Tibial artery (tissue), 4 donors: ENCODE data around the gene CTRB2.
A peak's percentile ranks its signal among the peaks of the same experiment; 100 is the strongest.

Source experiments
- DNase-seq, 2 donors: peaks; one replicate each; pipeline ENCODE4 v3.0.0-alpha.2; 2019
- H3K27ac ChIP-seq, 2 donors: fragments of 200-600 bp; sonication (generic) in 1 of 2; 1 replicate in 1 of 2; 2 replicates in 1 of 2; pipeline ENCODE4 v1.5.1; 2018 to 2019; ENCODE audit warnings: mild to moderate bottlenecking in 1 of 2
- H3K27me3 ChIP-seq, 2 donors: fragments of 200-600 bp; sonication (generic) in 1 of 2; one replicate each; pipeline versions ENCODE4 v1.5.1 to v1.6.0; 2016 to 2019
- H3K36me3 ChIP-seq, 3 donors: fragments of 200-600 bp; sonication (generic) in 2 of 3; one replicate each; pipeline ENCODE4 v1.5.1; 2016 to 2019; ENCODE audit warnings: mild to moderate bottlenecking in 2 of 3
- H3K4me1 ChIP-seq, 4 donors: fragments of 200-600 bp; sonication (generic) in 2 of 4; 1 replicate in 3 of 4; 2 replicates in 1 of 4; pipeline ENCODE4 v1.5.1; 2016 to 2019
- H3K4me3 ChIP-seq, 2 donors: fragments of 200-600 bp; sonication (generic) in 1 of 2; 1 replicate in 1 of 2; 2 replicates in 1 of 2; pipeline ENCODE4 v1.5.1; 2018 to 2019; ENCODE audit warnings: mild to moderate bottlenecking in 2 of 2
- H3K9me3 ChIP-seq, 3 donors: fragments of 200-600 bp; sonication (generic) in 1 of 3; one replicate each; pipeline ENCODE4 v1.5.1; 2016 to 2019
- CTCF ChIP-seq, 2 experiments: fragments of 200-600 bp in 1 of 2; fragments of 450-650 bp in 1 of 2; IDR thresholded peaks; one replicate each; pipeline ENCODE4 v1.5.1; 2017 to 2019; ENCODE audit warnings: antibody characterized with exemption in 2 of 2, mild to moderate bottlenecking in 1 of 2, moderate library complexity in 1 of 2
- intact Hi-C: fragments of 100-400 bp; cut with DNase I; formaldehyde crosslinking; loops from one replicate; pipeline ENCODE4 v1.15.0; 2023; ENCODE audit warnings: low total_unique reads

The CTRB2 gene

GRCh38 chr16:75230471-75231110 is 23.6 kb upstream of the CTRB2 start:
- Histone ChIP-seq H3K9me3 (no peaks in the 10 kb centered on the region), H3K27ac (no peak overlapping the region), H3K36me3 (peaks cover 57 to 76% (median 66%) of the 10 kb centered on the region in 3 donors), H3K4me3 (no peak overlapping the region), H3K4me1 (peaks cover 0 to 27% (median 12%) of the 10 kb centered on the region in 4 donors), H3K27me3 (no peaks in the 10 kb centered on the region)
- no peak for TF ChIP-seq CTCF (IDR thresholded peaks at IDR 0.05)
- intact Hi-C loops: no loop called here
- DNase-seq: no peak

- H3K4me1 ChIP-seq: peaks cover 0 to 21% (median 8%) of the 10 kb centered on the region in 4 donors
- DNase-seq: peak in 1 of 2 donors; percentile 67
- H3K4me3 ChIP-seq: no peak overlapping the region
- no peak for TF ChIP-seq CTCF (IDR thresholded peaks at IDR 0.05)
- no peak overlapping the region for H3K27ac ChIP-seq
- intact Hi-C loops: loop anchor here (5.0 kb wide), 1 partner anchor 153 kb away; no protein-coding TSS in a partner anchor
- no peaks in the 10 kb centered on the region for H3K9me3 ChIP-seq
- H3K36me3 ChIP-seq: peaks cover 47 to 64% (median 54%) of the 10 kb centered on the region in 3 donors
- no peaks in the 10 kb centered on the region for H3K27me3 ChIP-seq
These were observed 22.4 kb upstream of the CTRB2 start for GRCh38 chr16:75229172-75230031.

- Histone ChIP-seq H3K27ac (no peak overlapping the region), H3K36me3 (peaks cover 44 to 58% (median 48%) of the 10 kb centered on the region in 3 donors), H3K4me1 (peaks cover 0 to 14% (median under 1%) of the 10 kb centered on the region in 4 donors), H3K4me3 (no peak overlapping the region), H3K27me3 (no peaks in the 10 kb centered on the region), H3K9me3 (no peaks in the 10 kb centered on the region)
- no peak for DNase-seq
- no peak for TF ChIP-seq CTCF (IDR thresholded peaks at IDR 0.05)
- intact Hi-C loops: loop anchor here (5.0 kb wide), 1 partner anchor 154 kb away; no protein-coding TSS in a partner anchor
These were observed 21.4 kb upstream of the CTRB2 start for GRCh38 chr16:75228143-75228976.

GRCh38 chr16:75227361-75228142 is 20.6 kb upstream of the CTRB2 start:
- no peaks in the 10 kb centered on the region for H3K9me3 ChIP-seq
- H3K27ac ChIP-seq: no peak overlapping the region
- TF ChIP-seq CTCF (IDR thresholded peaks at IDR 0.05): no peak
- H3K27me3 ChIP-seq: no peaks in the 10 kb centered on the region
- intact Hi-C loops: loop anchor here (5.0 kb wide), 1 partner anchor 155 kb away; no protein-coding TSS in a partner anchor
- no peak overlapping the region for H3K4me3 ChIP-seq
- peak in 1 of 2 donors; percentile 64 for DNase-seq
- peaks cover 36 to 50% (median 40%) of the 10 kb centered on the region in 3 donors for H3K36me3 ChIP-seq
- peaks cover 0 to 13% (median 0%) of the 10 kb centered on the region in 4 donors for H3K4me1 ChIP-seq
